ENCODE data around the gene SNED1.

SNED1 gene

GRCh38 chr2:240996161-240996833, 2.1 kb upstream of the SNED1 start:
- H3K9me3 ChIP-seq = no peaks in the 10 kb centered on the region
- no peak overlapping the region for H3K4me3 ChIP-seq (ENCODE audit: low read depth, low read length)
- TF ChIP-seq, protein P1, sequence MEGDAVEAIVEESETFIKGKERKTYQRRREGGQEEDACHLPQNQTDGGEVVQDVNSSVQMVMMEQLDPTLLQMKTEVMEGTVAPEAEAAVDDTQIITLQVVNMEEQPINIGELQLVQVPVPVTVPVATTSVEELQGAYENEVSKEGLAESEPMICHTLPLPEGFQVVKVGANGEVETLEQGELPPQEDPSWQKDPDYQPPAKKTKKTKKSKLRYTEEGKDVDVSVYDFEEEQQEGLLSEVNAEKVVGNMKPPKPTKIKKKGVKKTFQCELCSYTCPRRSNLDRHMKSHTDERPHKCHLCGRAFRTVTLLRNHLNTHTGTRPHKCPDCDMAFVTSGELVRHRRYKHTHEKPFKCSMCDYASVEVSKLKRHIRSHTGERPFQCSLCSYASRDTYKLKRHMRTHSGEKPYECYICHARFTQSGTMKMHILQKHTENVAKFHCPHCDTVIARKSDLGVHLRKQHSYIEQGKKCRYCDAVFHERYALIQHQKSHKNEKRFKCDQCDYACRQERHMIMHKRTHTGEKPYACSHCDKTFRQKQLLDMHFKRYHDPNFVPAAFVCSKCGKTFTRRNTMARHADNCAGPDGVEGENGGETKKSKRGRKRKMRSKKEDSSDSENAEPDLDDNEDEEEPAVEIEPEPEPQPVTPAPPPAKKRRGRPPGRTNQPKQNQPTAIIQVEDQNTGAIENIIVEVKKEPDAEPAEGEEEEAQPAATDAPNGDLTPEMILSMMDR (IDR thresholded peaks at IDR 0.05; ENCODE audit: low read depth, low read length) = no peak
- no peaks in the 10 kb centered on the region for H3K36me3 ChIP-seq
- DNase-seq = peak; percentile 24
- peaks cover 9% of the 10 kb centered on the region for H3K27me3 ChIP-seq
- H3K4me1 ChIP-seq = peaks cover 6% of the 10 kb centered on the region

GRCh38 chr2:240996834-240997140, 1.6 kb upstream of the SNED1 start:
- Histone ChIP-seq H3K4me3 (ENCODE audit: low read depth, low read length) (no peak overlapping the region), H3K27me3 (peaks cover 9% of the 10 kb centered on the region), H3K36me3 (no peaks in the 10 kb centered on the region), H3K4me1 (peaks cover 1% of the 10 kb centered on the region), H3K9me3 (no peaks in the 10 kb centered on the region)
- TF ChIP-seq, protein P1 (IDR thresholded peaks at IDR 0.05; ENCODE audit: low read depth, low read length) = no peak
- DNase-seq = no peak

DNA sequence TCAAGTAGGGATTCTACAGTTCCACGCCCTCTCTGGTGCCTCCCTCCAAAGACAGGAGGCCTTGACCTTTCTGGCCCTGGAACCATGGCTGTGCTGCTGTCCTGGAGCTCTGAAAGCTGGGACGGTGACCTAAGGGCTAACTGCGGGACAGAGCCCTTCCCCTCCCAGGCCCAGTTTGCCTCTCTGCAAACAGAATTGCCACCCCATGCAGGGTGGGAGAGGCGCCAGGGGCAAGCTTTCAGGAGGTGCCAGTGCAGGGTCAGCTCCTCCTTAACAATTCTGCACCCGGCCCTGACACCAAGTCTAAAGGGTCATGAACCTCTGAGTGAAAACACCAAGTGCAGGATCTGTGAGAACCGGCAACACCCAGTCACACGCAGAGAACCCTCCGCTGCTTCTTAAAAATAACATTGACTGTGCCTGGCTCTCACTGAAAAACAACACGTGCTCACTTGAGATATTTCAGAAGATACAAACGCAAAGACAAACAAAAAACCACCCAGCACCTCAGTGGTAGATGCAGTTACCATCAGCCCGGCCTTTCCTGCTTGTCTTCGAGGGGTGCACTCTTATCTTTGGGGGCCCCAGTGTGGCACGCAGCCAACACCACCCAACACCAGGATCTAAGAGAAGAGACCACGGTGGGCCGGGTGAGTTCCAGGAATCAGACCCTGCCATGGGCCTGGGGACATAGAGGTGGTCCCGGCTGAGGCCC, 1.1 kb upstream of the SNED1 start:
- no peak overlapping the region for H3K4me3 ChIP-seq (ENCODE audit: low read depth, low read length)
- no peaks in the 10 kb centered on the region for H3K9me3 ChIP-seq
- H3K27me3 ChIP-seq = peaks cover 9% of the 10 kb centered on the region
- TF ChIP-seq, protein P1 (IDR thresholded peaks at IDR 0.05; ENCODE audit: low read depth, low read length) = no peak
- no peaks in the 10 kb centered on the region for H3K36me3 ChIP-seq
- DNase-seq = no peak
- H3K4me1 ChIP-seq = no peaks in the 10 kb centered on the region

DNA sequence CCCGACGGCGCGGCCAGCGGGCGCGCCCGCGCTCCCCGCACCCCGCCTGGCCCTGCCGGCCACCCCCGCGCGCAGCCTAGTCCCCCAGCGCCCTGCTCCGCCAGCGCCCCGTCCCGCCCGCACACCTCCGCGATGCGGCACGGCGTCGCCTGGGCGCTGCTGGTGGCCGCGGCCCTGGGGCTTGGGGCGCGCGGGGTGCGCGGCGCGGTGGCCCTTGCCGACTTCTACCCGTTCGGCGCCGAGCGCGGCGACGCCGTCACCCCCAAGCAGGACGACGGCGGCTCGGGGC, 232 bp downstream of the SNED1 start:
- Histone ChIP-seq H3K4me3 (ENCODE audit: low read depth, low read length) (no peak overlapping the region; the same call in 1 of the 2 replicates), H3K27me3 (peaks cover 9% of the 10 kb centered on the region), H3K36me3 (no peaks in the 10 kb centered on the region), H3K4me1 (no peaks in the 10 kb centered on the region), H3K9me3 (no peaks in the 10 kb centered on the region)
- TF ChIP-seq, protein P1 (IDR thresholded peaks at IDR 0.05; ENCODE audit: low read depth, low read length) = no peak
- no peak for DNase-seq

- Histone ChIP-seq H3K36me3 (no peaks in the 10 kb centered on the region), H3K9me3 (0 out of 2 replicates have a peak, but pooled peaks cover 2% of the 10 kb centered on the region), H3K4me1 (no peaks in the 10 kb centered on the region), H3K4me3 (ENCODE audit: low read depth, low read length) (no peak overlapping the region), H3K27me3 (peaks cover 9% of the 10 kb centered on the region)
- DNase-seq = peak; percentile 27
- TF ChIP-seq, protein P1 (IDR thresholded peaks at IDR 0.05; ENCODE audit: low read depth, low read length) = no peak
Observed at GRCh38 chr2:240998995-240999791, 775 bp downstream of the SNED1 start.
